Esophagus muscularis mucosa (tissue), 4 donors: Measurements from ENCODE around the gene C9orf72. TPM values are rescaled to one million over a fixed set of nuclear protein-coding genes. Genes with fewer than 3 reads are reported as not detected.
"Not testable (repeated sequence)": the region's sequence is repeated elsewhere in the genome, so short reads cannot be mapped to it uniquely, and the experiment has no call there.

Experiments used
- DNase-seq: peaks from one replicate; pipeline ENCODE4 v3.0.0-alpha.2; 2017; ENCODE audit errors: extremely low spot score
- H3K27ac ChIP-seq, 4 donors: fragments of 200-600 bp; sonication (generic); replicated peaks in 1 of 4; 1 replicate in 3 of 4; 2 replicates in 1 of 4; pipeline ENCODE4 v1.5.1; 2016 to 2019; ENCODE audit warnings: mild to moderate bottlenecking in 1 of 4
- H3K27me3 ChIP-seq, 4 donors: fragments of 200-600 bp; sonication (generic); one replicate each; pipeline versions ENCODE4 v1.5.1 to v1.6.0; 2016 to 2019
- H3K36me3 ChIP-seq, 4 donors: fragments of 200-600 bp; sonication (generic); one replicate each; pipeline ENCODE4 v1.5.1; 2016 to 2019
- H3K4me1 ChIP-seq, 4 donors: fragments of 200-600 bp; sonication (generic); one replicate each; pipeline ENCODE4 v1.5.1; 2016 to 2019
- H3K4me3 ChIP-seq, 4 donors: fragments of 200-600 bp; sonication (generic); 1 replicate in 2 of 4; 2 replicates in 2 of 4; pipeline ENCODE4 v1.5.1; 2016 to 2019; ENCODE audit warnings: mild to moderate bottlenecking in 4 of 4, moderate library complexity in 1 of 4
- H3K9me3 ChIP-seq, 4 donors: fragments of 200-600 bp; sonication (generic); 1 replicate in 3 of 4; 2 replicates in 1 of 4; pipeline ENCODE4 v1.5.1; 2016 to 2019
- CTCF ChIP-seq, 3 experiments: fragments of 200-600 bp in 2 of 3; fragments of 450-650 bp in 1 of 3; sonication (generic) in 2 of 3; IDR thresholded peaks; one replicate each; pipeline ENCODE4 v1.5.1; 2017 to 2019; ENCODE audit warnings: antibody characterized with exemption in 3 of 3, mild to moderate bottlenecking in 2 of 3, moderate library complexity in 1 of 3
- EP300 ChIP-seq: sonication (generic); formaldehyde crosslinking; IDR thresholded peaks from one replicate; pipeline ENCODE4 v1.6.1; 2017; ENCODE audit warnings: antibody characterized with exemption
- POLR2A ChIP-seq: fragments of 450-650 bp; IDR thresholded peaks from one replicate; pipeline ENCODE4 v1.6.1; 2017; ENCODE audit warnings: antibody characterized with exemption, moderate library complexity, mild to moderate bottlenecking, low read depth
- POLR2AphosphoS5 ChIP-seq, 2 donors: sonication (generic); formaldehyde crosslinking; IDR thresholded peaks; one replicate each; pipeline ENCODE4 v1.6.1; 2017; ENCODE audit warnings: antibody characterized with exemption in 2 of 2
- WGBS: methylation state at CpG from one replicate; pipeline ENCODE4 v1.1.5; 2018; 5-methylcytosine and 5-hydroxymethylcytosine counted together
- intact Hi-C: fragments of 100-400 bp; cut with DNase I; formaldehyde crosslinking; loops from one replicate; pipeline ENCODE4 v1.15.1; 2023
- total RNA-seq, 4 donors: library from RNA; depleted of rRNA; stranded (reverse); fragments of >200 nt; gene quantifications; one replicate each; pipeline versions ENCODE4 v1.1.0 to v1.2.1, GENCODE V29; 2016

C9orf72 gene
- total RNA-seq, 4 donors from 2014 or later = 11.5 to 20.5 (median 14.6) TPM

GRCh38 chr9:27506981-27507380, 66.3 kb downstream of the C9orf72 start:
- Histone ChIP-seq H3K9me3 (no peaks in the 10 kb centered on the region), H3K36me3 (no peaks in the 10 kb centered on the region), H3K4me3 (no peak overlapping the region), H3K4me1 (no peaks in the 10 kb centered on the region), H3K27ac (no peak overlapping the region), H3K27me3 (no peaks in the 10 kb centered on the region)
- WGBS = 44% methylated on average over 2 of the region's 2 CpGs
- no peak for DNase-seq
- intact Hi-C loops = no loop called here
- TF ChIP-seq EP300 (no peak), POLR2AphosphoS5 (IDR thresholded peaks at IDR 0.05) (no peak), CTCF (IDR thresholded peaks at IDR 0.05) (no peak), POLR2A (no peak)

- DNase-seq = no peak
- intact Hi-C loops = no loop called here
- H3K27me3 ChIP-seq = no peaks in the 10 kb centered on the region
- H3K9me3 ChIP-seq = no peaks in the 10 kb centered on the region
- no peak overlapping the region for H3K27ac ChIP-seq
- no peaks in the 10 kb centered on the region for H3K36me3 ChIP-seq
- WGBS = 58% methylated on average over 5 of the region's 5 CpGs
- TF ChIP-seq POLR2AphosphoS5 (IDR thresholded peaks at IDR 0.05) (no peak), CTCF (IDR thresholded peaks at IDR 0.05) (no peak), POLR2A (no peak), EP300 (no peak)
- no peak overlapping the region for H3K4me3 ChIP-seq
- no peaks in the 10 kb centered on the region for H3K4me1 ChIP-seq
Measured at GRCh38 chr9:27505744-27506161, 67.5 kb downstream of the C9orf72 start.

- intact Hi-C loops = no loop called here
- H3K4me1 ChIP-seq = no peaks in the 10 kb centered on the region
- no peak overlapping the region for H3K4me3 ChIP-seq
- no peaks in the 10 kb centered on the region for H3K9me3 ChIP-seq
- DNase-seq = peak; percentile 45
- no peak overlapping the region for H3K27ac ChIP-seq
- TF ChIP-seq EP300 (no peak), CTCF (IDR thresholded peaks at IDR 0.05) (no peak), POLR2AphosphoS5 (IDR thresholded peaks at IDR 0.05) (no peak), POLR2A (no peak)
- no peaks in the 10 kb centered on the region for H3K27me3 ChIP-seq
- no peaks in the 10 kb centered on the region for H3K36me3 ChIP-seq
Measured at GRCh38 chr9:27504259-27504658, 69.0 kb downstream of the C9orf72 start.

- Histone ChIP-seq H3K27me3 (no peaks in the 10 kb centered on the region), H3K36me3 (no peaks in the 10 kb centered on the region), H3K4me3 (no peak overlapping the region), H3K4me1 (peaks cover 0 to 4% (median under 1%) of the 10 kb centered on the region in 4 donors), H3K27ac (no peak overlapping the region), H3K9me3 (no peaks in the 10 kb centered on the region)
- intact Hi-C loops = no loop called here
- 89% methylated on average over 4 of the region's 4 CpGs for WGBS
- peak; percentile 80 for DNase-seq
- no peak for TF ChIP-seq EP300
- TF ChIP-seq CTCF (IDR thresholded peaks at IDR 0.05) = no peak
- TF ChIP-seq POLR2AphosphoS5 (IDR thresholded peaks at IDR 0.05) = no peak
- TF ChIP-seq POLR2A = no peak
Measured at GRCh38 chr9:27503623-27504022, 69.7 kb downstream of the C9orf72 start.

- H3K9me3 ChIP-seq, H3K4me3 ChIP-seq, intact Hi-C loops, H3K36me3 ChIP-seq, H3K27ac ChIP-seq, H3K27me3 ChIP-seq, DNase-seq: not testable (repeated sequence)
- H3K4me1 ChIP-seq = peaks cover 8 to 20% (median 17%) of the 10 kb centered on the region in 4 donors
- whole genome bisulfite sequencing = 89% methylated on average over 3 of the region's 3 CpGs
Measured at GRCh38 chr9:27500902-27501301, 72.4 kb downstream of the C9orf72 start.
